Cardiac septum (tissue), 1 donor: ENCODE data around the gene TMEM121B. TPM values are rescaled to one million over a fixed set of nuclear protein-coding genes. Genes with fewer than 3 reads are reported as not detected.

Experiments
- DNase-seq: peaks from one replicate; pipeline ENCODE4 v3.0.0-alpha.2; 2020; ENCODE audit warnings: low spot score
- intact Hi-C: fragments of 100-400 bp; cut with DNase I; formaldehyde crosslinking; loops from one replicate; pipeline ENCODE4 v1.14.0; 2022
- total RNA-seq: library from RNA; stranded (reverse); fragmentation: NEBNext Ultra II Directional; extraction: Animal tissue kit (Norgen Biotek cat#: 25700); gene quantifications from one replicate; pipeline ENCODE4 v1.2.1, GENCODE V29; 2021
- donor health status: DM: no; HTN: no; CAD: no.

TMEM121B gene
- total RNA-seq, 1 donor from 2014 or later, result 1.0 TPM

DNA sequence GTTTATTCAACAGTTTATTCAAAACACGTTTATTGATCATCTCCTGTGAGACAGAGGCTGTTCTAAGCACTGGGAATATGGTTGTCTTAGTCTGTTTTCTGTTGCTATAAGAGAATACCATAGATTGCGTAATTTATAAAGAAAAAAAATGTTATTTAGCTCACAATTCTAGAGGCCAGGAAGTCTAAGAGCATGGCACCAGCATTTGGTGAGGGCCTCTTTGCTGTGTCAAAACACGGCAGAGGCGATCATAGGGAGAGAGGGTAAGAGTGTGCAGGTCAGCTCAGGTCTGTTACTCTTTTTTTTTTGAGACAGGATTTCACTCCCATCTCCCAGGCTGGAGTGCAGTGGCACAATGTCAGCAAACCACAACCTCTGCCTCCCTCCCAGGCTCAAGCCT is 41.6 kb downstream of the TMEM121B start:
- DNase-seq, result no peak
- intact Hi-C loops, result loop anchor here (5.0 kb wide), 2 partner anchors 93 to 423 kb away; no protein-coding TSS in a partner anchor

DNA sequence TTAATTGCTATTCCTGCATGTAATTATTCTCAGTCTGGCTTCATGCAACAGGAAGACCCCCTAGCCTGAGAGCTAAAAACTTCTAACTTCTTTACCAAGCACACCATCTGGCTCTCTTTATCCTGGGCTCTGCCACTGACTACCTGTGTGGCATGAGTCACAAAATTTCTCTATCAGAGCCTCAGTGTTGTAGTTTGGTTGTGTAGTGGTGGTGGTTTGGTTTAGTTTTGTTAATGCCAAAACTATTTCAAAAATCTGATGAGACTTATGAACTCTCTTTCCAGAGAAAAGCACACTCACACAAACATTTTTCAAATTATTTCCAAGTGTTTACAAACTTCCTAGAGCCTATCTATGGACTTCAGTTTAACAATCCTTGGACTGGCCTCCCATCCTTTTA is 43.9 kb downstream of the TMEM121B start:
- DNase-seq, result no peak
- intact Hi-C loops, result loop anchor here (5.0 kb wide), 2 partner anchors 95 to 425 kb away; no protein-coding TSS in a partner anchor

- intact Hi-C loops, result loop anchor here (5.0 kb wide), 2 partner anchors 98 to 428 kb away; no protein-coding TSS in a partner anchor
- no peak for DNase-seq
Measured at GRCh38 chr22:17074648-17075002, 46.5 kb downstream of the TMEM121B start.

DNA sequence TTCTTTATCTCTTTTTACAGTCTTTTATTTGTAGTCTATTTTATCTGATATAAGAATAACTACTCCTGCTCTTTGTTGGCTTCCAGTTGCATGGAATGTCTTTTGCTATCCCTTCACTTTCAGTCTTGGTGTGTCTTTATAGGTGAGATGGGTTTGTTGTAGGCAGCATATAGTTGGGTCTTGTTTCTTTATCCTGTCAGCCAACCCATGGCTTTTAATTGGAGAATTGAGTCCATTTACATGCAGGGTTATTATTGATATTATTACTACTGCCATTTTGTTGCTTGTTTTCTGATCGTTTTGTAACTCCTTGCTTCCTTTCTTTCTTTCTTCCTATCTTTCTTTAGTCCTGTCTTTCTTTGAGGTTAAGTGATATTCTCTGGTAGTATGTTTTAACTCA is 48.3 kb downstream of the TMEM121B start:
- DNase-seq, result no peak
- intact Hi-C loops, result no loop called here

Other genes with a start within 250 kb of the TMEM121B start
- gene GAB4, start 113.1 kb downstream of the TMEM121B start, total RNA-seq, result not detected
- gene IL17RA, start 36.4 kb downstream of the TMEM121B start, total RNA-seq, result 6.0 TPM
- 39.6 TPM for gene HDHD5, start 37.9 kb upstream of the TMEM121B start, total RNA-seq
- 77.0 TPM for gene ADA2, start 98.1 kb upstream of the TMEM121B start, total RNA-seq
- gene CECR2, start 248.1 kb upstream of the TMEM121B start, total RNA-seq, result 4.9 TPM